Measurements from ENCODE around the gene ANXA1.

The ANXA1 gene

DNA sequence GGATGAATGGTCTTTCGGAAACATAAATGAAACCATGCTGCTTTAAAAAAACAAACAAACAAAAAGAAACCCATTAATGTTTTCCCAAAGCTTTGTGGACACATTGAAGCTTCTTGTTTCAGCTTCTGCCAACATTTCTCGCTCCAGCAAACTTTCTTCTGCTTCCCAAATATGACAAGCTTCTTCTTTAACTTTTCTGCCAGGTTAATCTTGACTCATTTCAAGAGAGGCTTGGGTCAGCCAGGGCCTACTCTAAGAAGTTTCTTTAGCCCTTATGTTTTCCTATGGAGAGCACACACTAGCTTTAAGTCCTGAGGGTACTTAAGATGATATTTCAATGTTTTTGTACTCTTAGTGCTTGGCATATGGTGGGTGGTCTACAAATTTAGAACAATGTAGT, 6.1 kb downstream of the ANXA1 start:
- Histone ChIP-seq H3K27ac (ENCODE audit: low read depth, low read length, poor library complexity, severe bottlenecking) (no peak overlapping the region), H3K4me1 (ENCODE audit: insufficient read depth, low read length, severe bottlenecking) (no peaks in the 10 kb centered on the region), H3K9ac (ENCODE audit: low read length) (no peak overlapping the region), H3K79me2 (ENCODE audit: insufficient read depth, low read length) (no peaks in the 10 kb centered on the region), H3K4me3 (ENCODE audit: low read depth, low read length, poor library complexity, severe bottlenecking) (no peak overlapping the region), H3K9me3 (ENCODE audit: low read length) (no peaks in the 10 kb centered on the region), H3K9me2 (ENCODE audit: low read depth, low read length) (no peaks in the 10 kb centered on the region), H2AFZ (ENCODE audit: low read length) (no peak overlapping the region), H4K20me1 (ENCODE audit: insufficient read depth, low read length) (no peaks in the 10 kb centered on the region), H3F3A (ENCODE audit: insufficient read depth, low read length) (no peaks in the 10 kb centered on the region), H3K4me2 (ENCODE audit: low read length) (no peak overlapping the region), H3K27me3 (ENCODE audit: insufficient read depth, low read length) (no peaks in the 10 kb centered on the region), H3K36me3 (ENCODE audit: insufficient read depth, low read length) (no peaks in the 10 kb centered on the region)
- no peak for TF ChIP-seq EZH2 (IDR thresholded peaks at IDR 0.05; ENCODE audit: borderline replicate concordance, low read length)
- TF ChIP-seq, protein P1, sequence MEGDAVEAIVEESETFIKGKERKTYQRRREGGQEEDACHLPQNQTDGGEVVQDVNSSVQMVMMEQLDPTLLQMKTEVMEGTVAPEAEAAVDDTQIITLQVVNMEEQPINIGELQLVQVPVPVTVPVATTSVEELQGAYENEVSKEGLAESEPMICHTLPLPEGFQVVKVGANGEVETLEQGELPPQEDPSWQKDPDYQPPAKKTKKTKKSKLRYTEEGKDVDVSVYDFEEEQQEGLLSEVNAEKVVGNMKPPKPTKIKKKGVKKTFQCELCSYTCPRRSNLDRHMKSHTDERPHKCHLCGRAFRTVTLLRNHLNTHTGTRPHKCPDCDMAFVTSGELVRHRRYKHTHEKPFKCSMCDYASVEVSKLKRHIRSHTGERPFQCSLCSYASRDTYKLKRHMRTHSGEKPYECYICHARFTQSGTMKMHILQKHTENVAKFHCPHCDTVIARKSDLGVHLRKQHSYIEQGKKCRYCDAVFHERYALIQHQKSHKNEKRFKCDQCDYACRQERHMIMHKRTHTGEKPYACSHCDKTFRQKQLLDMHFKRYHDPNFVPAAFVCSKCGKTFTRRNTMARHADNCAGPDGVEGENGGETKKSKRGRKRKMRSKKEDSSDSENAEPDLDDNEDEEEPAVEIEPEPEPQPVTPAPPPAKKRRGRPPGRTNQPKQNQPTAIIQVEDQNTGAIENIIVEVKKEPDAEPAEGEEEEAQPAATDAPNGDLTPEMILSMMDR (IDR thresholded peaks at IDR 0.05; ENCODE audit: low read length) = no peak

DNA sequence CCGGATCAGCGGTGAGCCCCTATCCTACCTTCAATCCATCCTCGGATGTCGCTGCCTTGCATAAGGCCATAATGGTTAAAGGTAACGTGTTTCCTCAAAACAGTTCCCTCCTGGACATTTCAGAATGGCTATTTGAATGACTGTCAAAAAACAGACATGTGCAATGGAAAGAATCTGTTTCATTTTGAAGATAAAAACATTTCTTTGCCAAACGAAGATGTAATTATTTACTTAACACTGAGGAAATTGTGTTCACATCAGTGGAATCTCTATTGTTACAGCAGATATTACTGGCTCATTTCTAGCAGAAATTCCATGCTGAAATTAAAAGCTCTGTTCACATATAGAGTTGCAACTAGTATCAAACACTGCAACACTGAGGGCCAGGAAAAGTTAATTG, 7.1 kb downstream of the ANXA1 start:
- Histone ChIP-seq H3K4me2 (ENCODE audit: low read length) (no peak overlapping the region), H3K4me1 (ENCODE audit: insufficient read depth, low read length, severe bottlenecking) (no peaks in the 10 kb centered on the region), H3K4me3 (ENCODE audit: low read depth, low read length, poor library complexity, severe bottlenecking) (no peak overlapping the region), H3K36me3 (ENCODE audit: insufficient read depth, low read length) (no peaks in the 10 kb centered on the region), H4K20me1 (ENCODE audit: insufficient read depth, low read length) (no peaks in the 10 kb centered on the region), H3K9ac (ENCODE audit: low read length) (no peak overlapping the region), H3K27me3 (ENCODE audit: insufficient read depth, low read length) (no peaks in the 10 kb centered on the region), H3K79me2 (ENCODE audit: insufficient read depth, low read length) (no peaks in the 10 kb centered on the region), H2AFZ (ENCODE audit: low read length) (no peak overlapping the region), H3K9me2 (ENCODE audit: low read depth, low read length) (no peaks in the 10 kb centered on the region), H3F3A (ENCODE audit: insufficient read depth, low read length) (no peaks in the 10 kb centered on the region), H3K27ac (ENCODE audit: low read depth, low read length, poor library complexity, severe bottlenecking) (no peak overlapping the region), H3K9me3 (ENCODE audit: low read length) (no peaks in the 10 kb centered on the region)
- TF ChIP-seq, protein P1 (IDR thresholded peaks at IDR 0.05; ENCODE audit: low read length) = no peak
- no peak for TF ChIP-seq EZH2 (IDR thresholded peaks at IDR 0.05; ENCODE audit: borderline replicate concordance, low read length)

DNA sequence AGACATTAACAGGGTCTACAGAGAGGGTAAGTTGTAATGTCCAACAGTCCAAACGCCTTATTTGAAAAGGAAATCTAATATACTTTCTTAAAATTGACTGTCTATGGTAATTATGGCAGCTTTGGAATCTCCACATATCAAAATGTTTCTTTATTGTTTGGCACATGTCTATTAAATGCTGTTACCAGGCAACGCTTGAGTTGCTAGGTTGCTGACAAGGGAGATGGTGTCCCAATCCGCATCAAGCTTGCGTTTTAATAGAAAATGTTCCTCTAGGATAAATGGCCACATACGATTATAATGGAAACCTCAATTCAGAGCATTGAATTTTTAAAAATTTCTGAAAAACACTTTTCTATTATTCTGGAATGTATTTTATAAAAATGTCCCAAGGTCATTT, 9.2 kb downstream of the ANXA1 start:
- no peak overlapping the region for H3K9ac ChIP-seq (ENCODE audit: low read length)
- no peaks in the 10 kb centered on the region for H3K9me2 ChIP-seq (ENCODE audit: low read depth, low read length)
- H3K36me3 ChIP-seq (ENCODE audit: insufficient read depth, low read length) = no peaks in the 10 kb centered on the region
- H3K4me2 ChIP-seq (ENCODE audit: low read length) = no peak overlapping the region
- no peak overlapping the region for H3K27ac ChIP-seq (ENCODE audit: low read depth, low read length, poor library complexity, severe bottlenecking)
- no peak for TF ChIP-seq EZH2 (IDR thresholded peaks at IDR 0.05; ENCODE audit: borderline replicate concordance, low read length)
- TF ChIP-seq, protein P1 (IDR thresholded peaks at IDR 0.05; ENCODE audit: low read length) = no peak
- no peak overlapping the region for H2AFZ ChIP-seq (ENCODE audit: low read length)
- H3K79me2 ChIP-seq (ENCODE audit: insufficient read depth, low read length) = no peaks in the 10 kb centered on the region
- H3K27me3 ChIP-seq (ENCODE audit: insufficient read depth, low read length) = no peaks in the 10 kb centered on the region
- no peak overlapping the region for H3K4me3 ChIP-seq (ENCODE audit: low read depth, low read length, poor library complexity, severe bottlenecking)
- no peaks in the 10 kb centered on the region for H3K9me3 ChIP-seq (ENCODE audit: low read length)
- H4K20me1 ChIP-seq (ENCODE audit: insufficient read depth, low read length) = no peaks in the 10 kb centered on the region
- H3K4me1 ChIP-seq (ENCODE audit: insufficient read depth, low read length, severe bottlenecking) = no peaks in the 10 kb centered on the region
- no peaks in the 10 kb centered on the region for H3F3A ChIP-seq (ENCODE audit: insufficient read depth, low read length)

Measured in OCI-LY1 (cell line).